ENCODE measurements around the gene SYK.

SYK gene

GRCh38 chr9:90857855-90858254 is 56.2 kb downstream of the SYK start:
- H3F3A ChIP-seq (ENCODE audit: low read depth) = peaks cover 21% of the 10 kb centered on the region; the same call in 1 of the 2 replicates
- H3K36me3 ChIP-seq (ENCODE audit: insufficient read depth, low read length) = peaks cover 11% of the 10 kb centered on the region; the same call in 1 of the 2 replicates
- no peaks in the 10 kb centered on the region for H3K27me3 ChIP-seq (ENCODE audit: insufficient read depth, low read length, poor library complexity, severe bottlenecking)
- H3K4me3 ChIP-seq (ENCODE audit: low read length, poor library complexity, severe bottlenecking) = peak overlapping the region; percentile 32
- TF ChIP-seq EZH2phosphoT487 (IDR thresholded peaks at IDR 0.05; ENCODE audit: borderline replicate concordance) (no peak), CTCF (conservative IDR thresholded peaks at IDR 0.05; ENCODE audit: low read length) (no peak)
- peaks cover 73% of the 10 kb centered on the region for H3K4me1 ChIP-seq (ENCODE audit: insufficient read depth, low read length, poor library complexity, severe bottlenecking)
- no peaks in the 10 kb centered on the region for H4K20me1 ChIP-seq (ENCODE audit: insufficient read depth, low read length, poor library complexity, severe bottlenecking)
- peaks cover 5% of the 10 kb centered on the region; the same call in 1 of the 2 replicates for H3K79me2 ChIP-seq (ENCODE audit: insufficient read depth, low read length)
- no peak overlapping the region for H2AFZ ChIP-seq (ENCODE audit: low read length)
- H3K9ac ChIP-seq (ENCODE audit: low read depth, low read length, poor library complexity, severe bottlenecking) = peak overlapping the region; percentile 70
- peak overlapping the region; percentile 66 for H3K4me2 ChIP-seq (ENCODE audit: low read depth, low read length, poor library complexity, severe bottlenecking)
- no peaks in the 10 kb centered on the region for H3K9me2 ChIP-seq (replicated peaks; ENCODE audit: low read depth, low read length)
- no peaks in the 10 kb centered on the region for H3K9me3 ChIP-seq (ENCODE audit: insufficient read depth, low read depth, low read length)

- TF ChIP-seq EZH2phosphoT487 (IDR thresholded peaks at IDR 0.05; ENCODE audit: borderline replicate concordance) = no peak
- peak; percentile 38; the same call in 1 of the 2 replicates for TF ChIP-seq CTCF (conservative IDR thresholded peaks at IDR 0.05; ENCODE audit: low read length)
- Histone ChIP-seq H3K4me2 (ENCODE audit: low read depth, low read length, poor library complexity, severe bottlenecking) (peak overlapping the region; percentile 66), H3F3A (ENCODE audit: low read depth) (peaks cover 21% of the 10 kb centered on the region; the same call in 1 of the 2 replicates), H3K79me2 (ENCODE audit: insufficient read depth, low read length) (peaks cover 5% of the 10 kb centered on the region; the same call in 1 of the 2 replicates), H3K4me1 (ENCODE audit: insufficient read depth, low read length, poor library complexity, severe bottlenecking) (peaks cover 75% of the 10 kb centered on the region), H3K27me3 (ENCODE audit: insufficient read depth, low read length, poor library complexity, severe bottlenecking) (no peaks in the 10 kb centered on the region), H3K9ac (ENCODE audit: low read depth, low read length, poor library complexity, severe bottlenecking) (peak overlapping the region; percentile 70), H3K9me2 (replicated peaks; ENCODE audit: low read depth, low read length) (no peaks in the 10 kb centered on the region), H4K20me1 (ENCODE audit: insufficient read depth, low read length, poor library complexity, severe bottlenecking) (no peaks in the 10 kb centered on the region), H3K36me3 (ENCODE audit: insufficient read depth, low read length) (peaks cover 13% of the 10 kb centered on the region; the same call in 1 of the 2 replicates), H2AFZ (ENCODE audit: low read length) (no peak overlapping the region), H3K4me3 (ENCODE audit: low read length, poor library complexity, severe bottlenecking) (peak overlapping the region; percentile 32), H3K9me3 (ENCODE audit: insufficient read depth, low read depth, low read length) (no peaks in the 10 kb centered on the region)
Measured at GRCh38 chr9:90858457-90858901, 56.9 kb downstream of the SYK start.

GRCh38 chr9:90860382-90860781 is 58.8 kb downstream of the SYK start:
- no peak overlapping the region for H2AFZ ChIP-seq (ENCODE audit: low read length)
- no peak overlapping the region for H3K4me3 ChIP-seq (ENCODE audit: low read length, poor library complexity, severe bottlenecking)
- peak overlapping the region; percentile 56 for H3K9ac ChIP-seq (ENCODE audit: low read depth, low read length, poor library complexity, severe bottlenecking)
- H3K9me2 ChIP-seq (replicated peaks; ENCODE audit: low read depth, low read length) = no peaks in the 10 kb centered on the region
- no peak overlapping the region for H3K4me2 ChIP-seq (ENCODE audit: low read depth, low read length, poor library complexity, severe bottlenecking)
- peaks cover 78% of the 10 kb centered on the region for H3K4me1 ChIP-seq (ENCODE audit: insufficient read depth, low read length, poor library complexity, severe bottlenecking)
- H3F3A ChIP-seq (ENCODE audit: low read depth) = peaks cover 21% of the 10 kb centered on the region; the same call in 1 of the 2 replicates
- H3K27me3 ChIP-seq (ENCODE audit: insufficient read depth, low read length, poor library complexity, severe bottlenecking) = no peaks in the 10 kb centered on the region
- no peaks in the 10 kb centered on the region for H4K20me1 ChIP-seq (ENCODE audit: insufficient read depth, low read length, poor library complexity, severe bottlenecking)
- H3K36me3 ChIP-seq (ENCODE audit: insufficient read depth, low read length) = peaks cover 28% of the 10 kb centered on the region
- no peaks in the 10 kb centered on the region for H3K9me3 ChIP-seq (ENCODE audit: insufficient read depth, low read depth, low read length)
- no peak for TF ChIP-seq EZH2phosphoT487 (IDR thresholded peaks at IDR 0.05; ENCODE audit: borderline replicate concordance)
- TF ChIP-seq CTCF (conservative IDR thresholded peaks at IDR 0.05; ENCODE audit: low read length) = no peak
- peaks cover 5% of the 10 kb centered on the region; the same call in 1 of the 2 replicates for H3K79me2 ChIP-seq (ENCODE audit: insufficient read depth, low read length)
